LoVo (cell line): ENCODE results near the gene ZFAND4.
"Not testable (repeated sequence)": the region's sequence is repeated elsewhere in the genome, so short reads cannot be mapped to it uniquely, and the experiment has no call there.

Source experiments
- DNase-seq: peaks from one replicate; pipeline ENCODE4 v3.0.0-alpha.2; 2016; ENCODE audit warnings: low spot score

Gene ZFAND4

DNA sequence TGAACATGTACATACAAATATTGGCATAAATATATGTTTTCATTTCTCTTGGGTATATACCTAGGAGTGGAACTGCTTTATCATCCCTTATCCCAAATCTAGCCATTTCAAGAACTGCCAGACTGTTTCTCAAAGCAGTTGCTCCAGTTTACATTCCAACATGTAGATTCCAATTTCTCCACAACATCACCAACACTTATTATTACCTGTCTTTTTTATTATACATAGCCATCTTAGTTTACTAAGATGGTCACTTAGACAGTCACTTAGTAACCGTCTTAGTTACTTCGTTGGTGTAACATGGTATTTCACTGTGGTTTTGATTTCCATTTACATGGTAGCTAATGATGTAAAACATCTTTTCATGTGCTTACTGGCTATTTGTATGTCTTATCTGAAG, 82.7 kb downstream of the ZFAND4 start:
- DNase-seq, result no peak

DNA sequence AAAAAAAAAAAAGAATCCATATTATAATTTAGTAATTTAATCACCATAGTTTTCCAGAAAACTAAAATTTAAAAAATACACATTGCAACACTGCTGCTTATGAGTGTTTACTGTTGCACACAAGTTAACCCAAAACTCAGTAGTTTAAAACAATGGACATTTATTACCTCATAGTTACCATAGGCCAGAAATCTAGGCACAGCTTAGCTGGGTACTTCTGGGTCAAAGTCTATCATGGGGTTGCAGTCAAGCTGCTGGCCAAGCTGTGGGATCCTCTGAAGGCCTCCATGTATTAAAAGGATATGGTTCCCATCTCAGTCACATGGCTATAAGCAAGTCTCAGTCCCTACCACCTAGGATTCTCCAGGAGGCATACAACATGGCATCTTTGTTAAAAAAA, 83.6 kb downstream of the ZFAND4 start:
- no peak for DNase-seq

DNA sequence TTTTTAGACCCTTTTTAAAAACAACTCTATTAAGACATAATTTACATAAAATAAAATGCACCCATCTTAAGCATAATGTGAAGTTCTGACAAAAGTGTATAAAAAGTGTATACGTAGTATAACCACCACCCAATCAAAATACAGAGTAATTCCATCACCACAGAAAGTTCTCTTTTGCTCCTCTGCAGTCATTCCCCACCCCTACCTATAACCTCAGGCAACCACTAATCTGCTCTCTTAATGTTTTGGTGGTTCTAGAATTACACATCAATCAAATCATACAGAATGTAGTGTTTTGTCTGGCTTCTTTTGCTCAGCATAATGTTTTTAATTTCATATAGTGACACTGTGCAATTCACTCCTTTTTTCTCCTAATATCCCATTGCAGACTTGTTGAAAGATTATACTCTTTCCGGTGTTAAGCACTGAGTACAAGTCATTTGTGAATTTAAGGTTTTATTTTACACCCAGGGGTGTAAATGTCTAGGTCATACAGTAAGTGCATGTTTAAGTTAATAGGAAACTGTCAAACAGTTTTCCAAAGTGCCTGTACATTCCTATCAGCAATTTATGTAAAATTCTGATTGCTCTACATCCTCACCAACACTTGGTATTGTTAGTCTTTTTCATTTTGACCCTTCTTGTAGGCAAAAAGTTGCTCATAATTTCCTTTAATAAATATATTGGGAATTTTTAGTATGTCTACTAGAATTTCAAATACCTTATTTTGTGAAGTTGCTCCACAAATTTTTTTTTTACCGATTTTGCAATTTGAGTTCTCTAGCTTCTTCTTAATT, 86.3 kb downstream of the ZFAND4 start:
- no peak for DNase-seq

DNA sequence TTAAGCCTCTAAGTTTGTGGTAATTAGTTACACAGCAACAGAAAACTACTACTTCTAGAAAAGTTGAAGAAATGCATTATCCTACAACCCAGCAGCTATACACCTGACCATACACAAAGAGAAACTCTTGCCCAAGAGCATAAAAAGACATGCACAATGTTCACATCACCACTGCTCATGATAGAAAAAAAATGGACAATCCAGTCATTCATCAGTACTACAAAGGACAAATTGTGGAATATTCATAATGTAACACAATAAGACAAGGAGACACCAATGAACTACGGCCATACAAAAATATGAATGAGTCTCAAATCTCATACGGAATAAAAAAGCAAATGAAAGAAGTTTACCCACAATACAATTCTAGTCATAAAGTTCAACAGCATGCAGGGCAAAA, 87.4 kb downstream of the ZFAND4 start:
- no peak for DNase-seq

DNA sequence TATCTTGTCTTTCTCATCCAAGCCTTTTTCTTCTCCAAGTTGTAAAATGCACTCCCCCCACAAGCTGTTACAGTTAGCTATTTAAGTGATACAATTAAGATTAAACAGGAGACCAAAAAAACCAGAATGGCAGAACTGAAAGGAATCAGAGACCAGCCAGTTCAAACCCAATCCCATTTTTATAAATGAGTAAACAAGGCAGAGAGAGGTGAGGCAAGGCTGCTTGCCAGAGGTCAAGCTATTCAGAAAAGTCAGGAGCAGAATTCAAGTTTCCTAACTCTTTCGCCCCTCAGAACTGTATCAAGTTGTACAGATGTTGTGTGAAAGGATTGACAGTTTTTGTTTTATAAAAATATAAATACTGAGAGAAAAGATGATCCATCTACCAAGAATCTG, 90.2 kb downstream of the ZFAND4 start:
- DNase-seq, result no peak

DNA sequence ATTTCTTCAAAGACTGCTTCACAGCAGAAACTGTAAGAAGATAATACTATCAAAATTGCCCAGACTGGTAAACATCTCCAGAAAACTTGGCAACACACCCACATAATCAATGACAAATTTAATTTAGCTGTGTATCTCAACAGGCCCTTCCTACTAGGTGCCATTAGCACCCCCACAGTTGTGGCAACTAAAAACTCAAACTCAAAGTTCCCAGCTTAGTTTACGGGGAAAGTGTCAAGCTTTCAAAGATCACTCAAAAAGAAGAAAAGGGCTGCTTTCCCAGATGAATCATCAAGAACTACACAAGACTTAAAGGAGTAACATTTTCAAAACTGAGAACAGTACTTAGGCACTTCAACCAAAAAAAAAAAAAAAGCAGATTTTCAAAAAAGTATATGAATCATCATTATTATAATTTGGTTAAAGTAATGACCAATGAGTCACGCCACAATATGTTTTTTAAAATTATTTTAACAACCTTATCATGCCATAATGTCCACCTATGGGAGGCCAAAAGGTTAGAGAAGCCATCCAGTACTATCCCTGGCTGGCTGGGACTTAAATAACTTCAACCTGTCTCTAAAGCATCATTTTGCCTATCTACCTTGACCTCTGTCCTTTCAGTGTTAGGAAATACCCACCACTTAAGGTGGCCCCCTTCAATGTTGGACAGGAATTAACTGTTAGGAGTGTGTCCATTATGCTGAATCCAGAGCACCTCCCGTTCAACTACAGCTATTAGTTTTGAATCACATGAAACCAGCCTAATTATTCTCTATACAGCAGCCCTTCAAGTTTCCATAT, 90.8 kb downstream of the ZFAND4 start:
- DNase-seq, result no peak

DNA sequence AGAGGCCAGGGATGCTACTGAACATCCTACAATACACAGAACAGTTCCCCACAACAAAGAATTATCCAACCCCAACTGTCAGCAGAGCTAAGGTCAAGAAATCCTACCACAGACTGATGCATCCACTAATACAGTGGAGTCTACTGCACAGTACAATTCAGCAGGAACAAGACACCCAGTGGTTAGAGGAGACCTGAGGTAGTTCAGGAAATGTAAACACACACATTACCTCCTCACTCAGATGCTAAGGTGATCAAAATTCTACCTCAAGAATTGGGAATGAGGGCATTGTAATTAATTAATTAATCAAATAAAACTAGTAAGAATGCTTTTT, 91.4 kb downstream of the ZFAND4 start:
- no peak for DNase-seq

DNA sequence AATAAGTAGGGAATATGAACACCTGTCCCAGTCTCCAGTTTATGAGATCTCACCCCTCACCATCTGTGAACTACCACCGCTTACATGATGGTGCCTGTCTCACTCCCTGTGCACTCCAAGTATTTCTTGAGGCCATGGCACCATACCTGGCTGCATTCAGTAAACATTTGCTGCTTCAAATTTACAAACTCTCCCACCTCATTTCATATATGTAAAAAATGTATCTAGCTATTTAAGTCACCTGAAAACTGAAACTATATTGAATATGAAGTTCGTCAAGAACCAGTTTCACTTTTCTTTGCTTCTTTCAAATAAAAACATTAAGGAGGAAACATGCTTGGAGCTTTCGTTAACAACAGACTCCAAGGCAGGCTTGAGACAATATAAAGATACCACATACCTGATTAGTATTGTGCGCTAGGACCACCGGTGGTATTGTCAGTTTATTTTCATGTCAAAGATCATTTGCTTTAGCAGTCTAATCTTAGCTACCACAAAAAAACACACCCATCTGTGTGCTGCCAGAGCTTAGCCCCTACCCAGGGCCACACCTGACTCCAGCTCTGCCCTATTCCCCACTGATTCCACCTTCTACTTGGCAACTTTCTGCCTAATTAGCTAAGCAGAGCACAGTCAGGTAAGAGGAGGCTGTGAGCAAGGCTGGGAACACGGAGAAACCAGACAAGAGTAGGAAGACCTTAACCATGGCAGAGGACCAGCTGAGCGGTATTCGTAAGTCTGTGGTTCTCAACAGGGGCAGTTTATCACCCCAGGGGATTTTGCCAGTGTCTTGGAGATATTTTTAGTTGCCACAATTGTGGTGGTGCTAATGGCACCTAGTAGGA, 92.0 kb downstream of the ZFAND4 start:
- no peak for DNase-seq

DNA sequence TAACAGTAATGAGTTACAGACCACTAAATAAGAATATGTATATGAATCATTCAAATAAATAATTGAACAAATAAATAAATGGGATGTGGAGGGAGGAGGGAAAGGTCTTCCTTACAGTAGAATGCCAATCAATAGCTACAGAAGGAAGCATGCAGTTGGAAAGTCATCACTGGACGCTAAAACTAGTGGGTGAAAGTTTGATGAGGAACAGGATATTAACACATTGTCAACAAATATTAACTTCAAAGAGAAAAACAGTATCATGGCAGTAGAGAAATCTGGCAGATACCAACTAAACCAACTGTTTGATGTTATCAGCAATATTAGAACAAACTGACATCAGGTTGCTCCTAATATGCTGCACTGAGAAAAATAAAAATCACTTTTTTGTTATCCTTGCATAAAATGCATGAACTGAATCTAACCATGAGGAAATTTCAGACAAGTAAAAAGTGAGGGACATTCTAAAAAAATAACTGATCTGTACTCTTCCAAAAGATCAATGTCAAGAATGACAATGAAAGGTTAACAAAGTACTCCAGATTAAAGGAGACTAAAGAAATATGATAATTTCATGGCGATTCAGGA, 94.1 kb downstream of the ZFAND4 start:
- no peak for DNase-seq

DNA sequence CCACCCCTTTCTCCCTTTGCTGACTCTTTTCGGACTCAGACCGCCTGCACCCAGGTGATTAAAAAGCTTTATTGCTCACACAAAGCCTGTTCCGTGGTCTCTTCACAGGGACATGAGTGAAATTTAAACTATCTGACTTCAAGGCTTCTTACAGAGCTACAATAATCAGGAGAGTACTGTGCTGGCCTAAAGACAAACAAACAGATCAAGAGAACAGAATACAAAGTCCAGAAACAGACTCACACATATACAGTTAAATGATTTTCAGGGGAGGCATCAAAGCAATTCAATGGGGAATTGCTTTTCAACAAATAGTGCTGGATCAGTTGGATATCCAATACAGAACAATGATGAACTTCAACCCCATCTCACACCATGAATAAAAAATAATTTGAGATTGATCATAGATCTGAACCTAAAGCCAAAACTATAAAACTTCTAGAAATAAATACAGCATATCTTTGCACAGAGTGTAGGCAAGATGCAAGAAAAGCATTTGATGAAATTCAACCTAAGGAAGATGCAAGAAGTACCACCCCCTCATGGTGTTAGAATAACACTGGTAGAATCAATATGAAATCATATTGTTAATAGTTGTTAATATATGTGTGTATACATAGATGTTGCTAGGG, 96.5 kb downstream of the ZFAND4 start:
- DNase-seq, result no peak

DNA sequence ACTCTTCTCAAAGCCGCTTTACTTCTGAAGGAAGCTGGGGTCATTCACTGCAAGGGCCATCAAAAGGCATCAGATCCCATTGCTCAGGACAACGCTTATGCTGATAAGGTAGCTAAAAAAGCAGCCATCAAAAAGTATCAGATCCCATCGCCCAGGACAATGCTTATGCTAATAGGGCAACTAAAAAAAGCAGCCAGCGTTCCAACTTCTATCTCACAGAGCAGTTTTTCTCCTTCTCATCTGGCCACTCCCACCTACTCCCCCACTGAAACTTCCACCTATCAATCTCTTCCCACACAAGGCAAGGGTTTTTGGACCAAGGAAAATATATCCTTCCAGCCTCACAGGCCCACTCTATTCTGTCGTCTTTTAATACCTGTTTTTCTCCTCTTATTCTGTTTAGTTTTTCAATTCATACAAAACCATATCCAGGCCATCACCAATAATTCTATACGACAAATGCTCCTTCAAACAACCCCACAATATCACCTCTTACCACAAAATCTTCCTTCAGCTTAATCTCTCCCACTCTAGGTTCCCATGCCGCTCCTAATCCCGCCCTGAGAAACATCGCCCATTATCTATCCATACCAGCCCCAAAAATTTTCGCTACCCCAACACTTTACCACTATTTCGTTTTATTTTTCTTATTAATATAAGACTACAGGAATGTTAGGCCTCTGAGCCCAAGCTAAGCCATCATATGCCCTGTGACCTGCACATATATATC, 97.4 kb downstream of the ZFAND4 start:
- not testable (repeated sequence) for DNase-seq

DNA sequence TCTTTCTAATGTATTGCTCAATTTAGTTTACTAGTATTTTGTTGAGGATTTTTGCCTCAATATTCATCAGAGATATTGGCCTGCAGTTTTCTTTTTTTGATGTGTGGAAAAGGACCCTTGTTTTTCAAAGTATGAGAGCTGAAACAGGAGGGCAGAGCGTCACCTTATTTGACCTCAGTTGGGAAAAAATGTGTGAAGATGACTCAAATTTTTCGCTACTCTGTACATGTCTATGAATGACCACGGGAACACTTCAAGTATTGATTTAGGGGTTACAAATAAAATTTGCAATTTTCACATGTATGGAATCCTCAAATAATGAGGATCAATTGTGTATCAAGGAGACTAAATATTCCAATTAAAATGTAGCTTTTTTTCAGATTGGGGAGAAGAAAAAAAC, 103.1 kb downstream of the ZFAND4 start:
- DNase-seq, result no peak

DNA sequence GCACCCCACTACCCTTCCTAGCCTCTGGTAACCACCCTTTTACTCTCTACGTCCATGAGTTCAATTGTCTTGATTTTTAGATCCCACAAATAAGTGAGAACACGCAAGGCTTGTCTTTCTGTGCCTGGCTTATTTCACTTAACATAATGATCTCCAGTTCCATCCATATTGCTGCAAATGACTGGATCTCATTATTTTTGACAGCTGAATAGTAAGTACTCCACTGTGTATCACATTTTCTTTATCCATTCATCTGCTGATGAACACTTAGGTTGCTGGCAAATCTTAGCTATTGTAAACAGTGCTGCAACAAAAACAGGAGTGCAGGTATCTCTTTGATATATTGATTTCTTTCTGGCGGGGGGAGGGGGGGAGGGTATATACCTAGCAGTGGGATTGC, 106.2 kb downstream of the ZFAND4 start:
- DNase-seq, result no peak
